Measurements from ENCODE around the gene MYO1A. TPM values are rescaled to one million over a fixed set of nuclear protein-coding genes. Genes with fewer than 3 reads are reported as not detected.

The MYO1A gene
- polyA plus RNA-seq, 2 of the 4 experiments (the other 2 are of a cell fraction): 0.67 to 1.9 TPM

- no peak overlapping the region for H3K4me3 ChIP-seq
- H3K27ac ChIP-seq: no peak overlapping the region
- CTCF ChIA-PET: interaction anchor here (0.6 to 5.0 kb wide), 53 partner anchors 9 to 444 kb away, joined by 3 to 119 read pairs (median 4); partner anchors contain the start of genes HSD17B6, NACA, PRIM1 and STAT6
- 84% methylated on average over 5 of the region's 5 CpGs for WGBS (ENCODE audit: missing lambda C conversion rate)
- no peak for FAIRE-seq
- H3K4me1 ChIP-seq: peaks cover 13% of the 10 kb centered on the region; the same call in 2 of the 3 replicates
- H3K4me2 ChIP-seq: no peak overlapping the region
- H3K9me3 ChIP-seq: no peaks in the 10 kb centered on the region
- TF ChIP-seq FOXS1 (CRISPR knock-in tag; IDR thresholded peaks at IDR 0.05) (no peak), KDM1A (IDR thresholded peaks at IDR 0.05; ENCODE audit: low read depth) (no peak), BHLHE40 (IDR thresholded peaks at IDR 0.05; ENCODE audit: low read depth, low read length) (no peak), CHD2 (IDR thresholded peaks at IDR 0.05; ENCODE audit: low read length, partially characterized antibody) (no peak)
- TF ChIP-seq, protein P1, sequence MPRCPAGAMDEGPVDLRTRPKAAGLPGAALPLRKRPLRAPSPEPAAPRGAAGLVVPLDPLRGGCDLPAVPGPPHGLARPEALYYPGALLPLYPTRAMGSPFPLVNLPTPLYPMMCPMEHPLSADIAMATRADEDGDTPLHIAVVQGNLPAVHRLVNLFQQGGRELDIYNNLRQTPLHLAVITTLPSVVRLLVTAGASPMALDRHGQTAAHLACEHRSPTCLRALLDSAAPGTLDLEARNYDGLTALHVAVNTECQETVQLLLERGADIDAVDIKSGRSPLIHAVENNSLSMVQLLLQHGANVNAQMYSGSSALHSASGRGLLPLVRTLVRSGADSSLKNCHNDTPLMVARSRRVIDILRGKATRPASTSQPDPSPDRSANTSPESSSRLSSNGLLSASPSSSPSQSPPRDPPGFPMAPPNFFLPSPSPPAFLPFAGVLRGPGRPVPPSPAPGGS (IDR thresholded peaks at IDR 0.05): no peak
- DNase-seq (ENCODE audit: low read depth in 1 of 2, low spot score in 1 of 2): no peak
- no peak for ATAC-seq
- POLR2A ChIA-PET: interaction anchor here (1.2 kb wide), 1 partner anchor 300 kb away, joined by 3 read pairs; the partner anchor contains the start of gene PTGES3
These were observed 61.7 kb downstream of the MYO1A start for GRCh38 chr12:56988207-56988739.

DNA sequence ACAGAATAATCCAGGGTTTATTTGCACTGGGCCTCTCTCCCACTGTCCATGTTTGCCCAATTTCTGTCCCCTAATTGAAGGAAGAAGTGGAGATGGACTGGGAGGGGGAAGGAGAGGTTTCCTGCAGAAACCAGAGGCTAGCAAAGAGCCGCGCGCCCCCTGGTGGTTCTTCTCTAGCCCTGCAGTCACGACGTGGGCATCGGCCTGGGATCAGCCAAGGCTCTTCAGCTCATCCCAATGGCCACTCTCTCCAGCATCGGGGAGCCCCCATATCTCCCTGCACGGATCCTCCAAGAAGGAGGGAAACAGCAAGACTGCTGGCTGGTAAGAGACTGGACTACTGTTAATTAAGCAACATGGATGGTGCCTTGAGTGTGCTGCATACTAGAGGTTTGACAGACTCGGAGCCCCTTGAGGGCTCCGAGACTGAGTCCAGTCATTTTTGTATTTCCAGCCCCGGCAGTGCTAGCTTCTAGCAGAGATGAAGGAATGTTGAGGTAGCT lies 62.3 kb downstream of the MYO1A start:
- ChIA-PET CTCF (interaction anchor here (0.6 to 5.0 kb wide), 59 partner anchors 9 to 443 kb away, joined by 3 to 119 read pairs (median 4); partner anchors contain the start of genes HSD17B6, NACA, PRIM1 and SDR9C7), POLR2A (interaction anchor here (0.6 to 1.2 kb wide), 2 partner anchors 254 to 299 kb away, joined by 3 to 6 read pairs; partner anchors contain the start of gene PTGES3)
- no peaks in the 10 kb centered on the region for H3K9me3 ChIP-seq
- ATAC-seq: peak; percentile 74 to 84
- FAIRE-seq: no peak
- no peak overlapping the region for H3K4me3 ChIP-seq
- peak; percentile 80 to 82 for DNase-seq (ENCODE audit: low read depth in 1 of 2, low spot score in 1 of 2)
- H3K4me1 ChIP-seq: peaks cover 13% of the 10 kb centered on the region; the same call in 2 of the 3 replicates
- peak overlapping the region; percentile 22 to 34; a peak in 2 of 6 replicates for H3K27ac ChIP-seq
- TF ChIP-seq, protein P2, sequence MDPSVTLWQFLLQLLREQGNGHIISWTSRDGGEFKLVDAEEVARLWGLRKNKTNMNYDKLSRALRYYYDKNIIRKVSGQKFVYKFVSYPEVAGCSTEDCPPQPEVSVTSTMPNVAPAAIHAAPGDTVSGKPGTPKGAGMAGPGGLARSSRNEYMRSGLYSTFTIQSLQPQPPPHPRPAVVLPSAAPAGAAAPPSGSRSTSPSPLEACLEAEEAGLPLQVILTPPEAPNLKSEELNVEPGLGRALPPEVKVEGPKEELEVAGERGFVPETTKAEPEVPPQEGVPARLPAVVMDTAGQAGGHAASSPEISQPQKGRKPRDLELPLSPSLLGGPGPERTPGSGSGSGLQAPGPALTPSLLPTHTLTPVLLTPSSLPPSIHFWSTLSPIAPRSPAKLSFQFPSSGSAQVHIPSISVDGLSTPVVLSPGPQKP (IDR thresholded peaks at IDR 0.05; ENCODE audit: low read depth, low read length): no peak
- TF ChIP-seq, protein P3, sequence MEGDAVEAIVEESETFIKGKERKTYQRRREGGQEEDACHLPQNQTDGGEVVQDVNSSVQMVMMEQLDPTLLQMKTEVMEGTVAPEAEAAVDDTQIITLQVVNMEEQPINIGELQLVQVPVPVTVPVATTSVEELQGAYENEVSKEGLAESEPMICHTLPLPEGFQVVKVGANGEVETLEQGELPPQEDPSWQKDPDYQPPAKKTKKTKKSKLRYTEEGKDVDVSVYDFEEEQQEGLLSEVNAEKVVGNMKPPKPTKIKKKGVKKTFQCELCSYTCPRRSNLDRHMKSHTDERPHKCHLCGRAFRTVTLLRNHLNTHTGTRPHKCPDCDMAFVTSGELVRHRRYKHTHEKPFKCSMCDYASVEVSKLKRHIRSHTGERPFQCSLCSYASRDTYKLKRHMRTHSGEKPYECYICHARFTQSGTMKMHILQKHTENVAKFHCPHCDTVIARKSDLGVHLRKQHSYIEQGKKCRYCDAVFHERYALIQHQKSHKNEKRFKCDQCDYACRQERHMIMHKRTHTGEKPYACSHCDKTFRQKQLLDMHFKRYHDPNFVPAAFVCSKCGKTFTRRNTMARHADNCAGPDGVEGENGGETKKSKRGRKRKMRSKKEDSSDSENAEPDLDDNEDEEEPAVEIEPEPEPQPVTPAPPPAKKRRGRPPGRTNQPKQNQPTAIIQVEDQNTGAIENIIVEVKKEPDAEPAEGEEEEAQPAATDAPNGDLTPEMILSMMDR (IDR thresholded peaks at IDR 0.05): peak; percentile 91
- peak; percentile 98 for TF ChIP-seq SMC3 (IDR thresholded peaks at IDR 0.05)
- no peak for TF ChIP-seq FOSL2 (IDR thresholded peaks at IDR 0.05)
- TF ChIP-seq FOSL2 (CRISPR knock-in tag; IDR thresholded peaks at IDR 0.05): no peak
- no peak for TF ChIP-seq POLR2AphosphoS2 (conservative IDR thresholded peaks at IDR 0.05; ENCODE audit: low read length)
- TF ChIP-seq MAZ (IDR thresholded peaks at IDR 0.05; ENCODE audit: borderline replicate concordance, low read depth, low read length): no peak
- TF ChIP-seq GATA3 (IDR thresholded peaks at IDR 0.05; ENCODE audit: borderline replicate concordance): no peak
- TF ChIP-seq RAD21 (conservative IDR thresholded peaks at IDR 0.05 in 1 of 2, IDR thresholded peaks at IDR 0.05 in 1 of 2): peak; percentile 98 to 99
- no peak for TF ChIP-seq USF2 (IDR thresholded peaks at IDR 0.05)
- no peak for TF ChIP-seq CHD4 (IDR thresholded peaks at IDR 0.05; ENCODE audit: borderline replicate concordance)
- TF ChIP-seq EHF (CRISPR knock-in tag; IDR thresholded peaks at IDR 0.05): no peak
- 20% methylated on average over 11 of the region's 11 CpGs for WGBS (ENCODE audit: missing lambda C conversion rate)
- H3K4me2 ChIP-seq: no peak overlapping the region
